GM19455 (cell line): ENCODE data around the gene EYA2.

Experiments
- ATAC-seq: cut with Tn5 transposase; IDR thresholded peaks from one replicate; pipeline ENCODE4 v1.9.1; 2021; ENCODE audit not compliant: unreplicated experiment

The EYA2 gene

DNA sequence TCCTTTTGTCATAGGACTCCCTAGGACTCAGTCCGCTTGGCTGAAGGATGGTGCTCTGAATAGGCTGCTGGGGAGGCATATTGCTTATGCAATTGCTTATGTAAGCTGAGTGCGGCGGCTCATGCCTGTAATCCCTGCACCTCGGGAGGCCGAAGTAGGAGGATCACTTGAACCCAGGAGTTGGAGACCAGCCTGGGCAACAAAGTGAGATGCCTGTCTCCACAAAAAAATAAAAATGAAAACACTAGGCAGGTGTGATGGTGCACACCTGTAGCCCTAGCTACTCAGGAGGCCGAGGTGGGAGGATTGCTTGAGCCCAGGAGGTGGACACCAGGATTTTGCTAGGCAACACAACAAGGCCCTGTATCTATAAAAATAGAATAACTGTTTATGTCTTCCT, 81.3 kb downstream of the EYA2 start:
- ATAC-seq, result no peak

DNA sequence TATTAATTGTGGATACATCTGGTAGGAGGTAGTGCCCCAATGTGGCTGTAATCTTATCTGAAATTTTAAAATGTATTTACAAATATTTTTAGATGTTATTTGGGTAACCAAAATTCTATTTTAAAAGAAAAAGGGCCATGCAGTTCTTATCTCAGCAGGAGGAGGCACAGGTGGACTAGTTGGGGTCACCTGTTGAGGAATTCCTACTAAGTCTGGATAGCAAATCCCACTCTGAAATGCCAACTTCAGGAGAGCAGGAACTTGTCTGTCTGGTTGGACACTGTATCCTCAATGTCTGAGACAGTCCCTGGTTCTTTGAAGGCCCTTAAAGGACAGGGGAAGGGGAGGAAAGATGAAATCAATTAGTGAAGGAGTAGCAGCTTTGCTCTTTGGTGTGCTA, 82.6 kb downstream of the EYA2 start:
- ATAC-seq, result no peak

DNA sequence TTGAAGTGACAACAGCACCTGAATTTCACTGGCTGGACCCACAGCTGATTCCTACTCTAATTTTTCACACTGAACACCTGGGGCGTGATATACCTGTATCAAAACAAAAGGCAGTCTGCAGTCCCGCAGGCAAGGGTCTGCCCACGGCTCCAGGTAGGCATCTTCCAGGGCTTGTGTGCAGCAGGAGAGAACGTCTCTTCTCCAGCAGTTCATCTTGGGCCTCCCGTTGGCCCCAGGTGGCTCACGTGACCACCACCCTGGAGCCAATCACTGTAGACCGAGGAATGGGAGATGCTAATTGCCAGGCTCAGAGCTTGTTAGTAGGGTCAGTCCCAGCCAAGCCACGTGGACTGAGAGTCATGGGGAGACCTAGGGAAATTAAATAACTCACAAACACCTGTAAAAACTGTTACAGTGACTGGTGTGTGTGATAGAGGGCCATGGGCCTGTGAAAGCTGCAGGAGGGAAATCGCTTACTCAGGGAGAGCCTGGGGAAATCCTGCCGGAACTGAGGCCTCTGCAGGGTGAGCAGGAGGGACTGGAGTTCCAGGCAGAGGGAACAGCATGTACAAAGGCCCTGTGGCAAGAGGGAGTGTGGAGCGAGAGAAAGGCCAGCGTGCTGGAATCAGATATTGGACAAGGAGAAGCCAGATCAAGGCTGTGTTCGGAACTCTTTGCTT, 83.4 kb downstream of the EYA2 start:
- no peak for ATAC-seq

DNA sequence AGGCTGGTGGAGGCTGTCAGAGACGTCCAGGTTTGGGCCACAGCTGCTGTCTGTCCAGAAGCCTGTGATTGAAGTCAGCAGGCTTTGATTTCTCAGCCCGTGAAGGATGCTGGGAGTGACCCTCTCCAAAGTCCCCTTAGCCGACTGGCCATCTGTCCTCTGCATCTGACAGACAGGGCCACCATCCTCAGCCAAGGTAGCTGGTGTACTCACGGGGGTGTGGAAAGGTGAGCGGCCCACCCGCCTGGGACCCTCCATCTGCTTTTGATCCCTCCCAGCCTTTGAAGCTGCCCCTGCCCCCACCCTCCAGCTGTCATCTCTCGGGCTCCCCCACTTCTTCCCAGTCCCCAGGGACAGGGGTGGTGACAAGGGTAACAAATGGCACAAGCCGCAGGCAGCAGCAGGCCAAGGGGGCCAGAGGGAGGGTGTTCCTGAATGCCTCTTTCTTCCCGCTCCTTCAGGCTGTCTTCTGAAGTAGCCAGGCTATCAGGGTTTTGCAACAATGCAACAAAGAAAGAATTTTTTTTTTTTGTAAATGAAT, 84.4 kb downstream of the EYA2 start:
- no peak for ATAC-seq

DNA sequence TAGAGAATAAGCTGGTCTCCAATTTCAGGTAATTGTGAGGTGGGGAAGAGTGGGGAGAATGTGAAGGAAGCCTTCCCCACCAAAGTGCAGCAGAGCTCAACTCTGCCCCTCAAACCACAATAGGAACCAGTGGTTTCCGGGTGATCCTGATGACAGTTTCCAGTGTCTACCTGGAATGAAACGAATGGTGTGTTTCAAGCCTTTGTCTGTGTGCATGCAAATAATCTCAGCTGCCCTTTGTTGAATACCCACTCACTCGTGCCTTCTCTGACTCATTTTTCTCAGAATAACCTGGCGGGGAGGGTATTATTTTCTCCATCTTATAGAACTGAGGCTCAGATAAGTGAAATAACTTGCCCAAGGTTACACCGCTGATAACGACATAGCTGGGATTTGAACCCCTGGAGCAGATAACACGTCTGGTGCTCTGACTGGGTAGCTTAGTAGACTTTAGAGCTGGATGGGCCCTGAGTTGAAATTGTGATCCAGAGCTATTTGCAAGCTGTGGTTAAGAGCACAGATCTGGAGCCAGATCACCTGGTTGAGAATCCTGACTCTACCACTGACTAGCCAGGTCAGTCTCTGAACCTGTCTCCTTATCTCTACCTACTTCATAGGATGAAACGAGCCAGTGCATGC, 85.1 kb downstream of the EYA2 start:
- ATAC-seq, result no peak

DNA sequence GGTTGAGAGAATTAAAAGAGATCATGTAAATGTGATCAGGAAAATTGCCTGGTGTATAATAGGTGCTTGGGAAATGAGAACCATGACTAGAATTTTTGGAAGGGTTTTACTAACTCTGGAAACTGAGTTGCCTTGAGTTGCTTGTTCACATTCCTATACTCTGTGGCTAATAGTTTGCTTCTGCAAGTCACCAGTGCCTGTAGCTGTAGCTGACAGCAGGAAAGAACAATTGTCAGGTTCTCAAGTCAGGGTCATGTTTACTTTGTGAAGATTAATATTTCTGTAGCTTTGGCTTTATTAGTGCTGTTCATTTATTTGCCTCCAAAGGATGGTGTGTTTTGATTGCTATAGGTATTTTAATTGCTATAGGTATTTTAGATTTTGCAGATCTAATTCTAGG, 86.5 kb downstream of the EYA2 start:
- no peak for ATAC-seq

DNA sequence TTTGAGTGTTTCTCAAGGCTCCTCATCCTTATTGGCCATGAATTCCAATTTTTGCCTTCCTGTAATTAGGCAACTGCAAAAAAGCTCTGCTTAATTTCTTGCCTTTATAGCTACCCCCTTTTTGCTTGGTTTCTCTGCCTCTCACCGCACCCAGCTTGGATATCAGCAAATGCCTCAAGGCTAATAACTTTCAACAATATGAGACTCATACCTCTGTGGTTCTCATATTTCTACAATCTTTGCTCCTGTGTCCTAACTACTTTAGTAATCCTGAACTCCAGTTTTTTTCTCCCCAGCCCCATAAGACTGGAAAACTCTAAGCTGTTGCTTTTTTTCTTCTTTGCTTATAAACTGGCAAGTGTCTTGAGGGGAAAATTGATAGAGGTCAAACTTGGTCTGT, 88.8 kb downstream of the EYA2 start:
- ATAC-seq, result no peak

DNA sequence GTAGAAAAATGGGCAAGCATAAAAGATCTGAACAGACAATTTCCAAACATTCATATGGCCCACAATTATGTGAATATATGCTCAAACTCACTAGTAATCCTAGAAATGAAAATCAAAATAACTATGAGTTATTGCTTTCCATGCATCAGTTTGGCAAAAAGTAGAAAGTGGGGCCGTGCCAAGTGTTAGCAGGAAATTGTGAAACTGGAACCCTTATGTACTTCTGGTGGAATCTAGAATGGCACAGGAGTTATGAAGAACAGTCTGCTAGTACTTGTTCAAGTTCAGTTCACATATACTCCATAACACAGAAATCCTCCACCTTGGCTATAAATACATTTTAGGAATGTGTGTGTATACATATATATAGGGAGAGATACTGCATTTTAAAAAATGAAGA, 89.8 kb downstream of the EYA2 start:
- no peak for ATAC-seq

DNA sequence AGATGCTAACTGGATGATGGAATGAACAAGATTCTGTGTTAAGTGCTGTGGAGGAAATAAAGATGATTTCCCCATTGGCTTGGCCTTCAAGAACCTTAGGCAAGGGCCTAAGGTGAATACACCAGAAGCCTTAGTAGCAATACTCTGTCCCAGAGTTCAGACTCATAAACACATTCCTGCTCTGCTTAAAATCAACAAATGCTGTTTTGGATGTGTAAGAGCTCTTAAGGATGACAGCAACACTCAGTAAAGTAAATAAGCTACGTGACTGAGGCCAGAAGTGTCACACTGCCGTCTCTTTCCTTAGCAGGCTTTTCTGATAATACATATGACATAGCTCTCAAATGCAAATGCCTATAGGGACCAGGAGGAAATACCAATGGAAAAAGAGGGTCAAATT, 90.6 kb downstream of the EYA2 start:
- ATAC-seq, result no peak

DNA sequence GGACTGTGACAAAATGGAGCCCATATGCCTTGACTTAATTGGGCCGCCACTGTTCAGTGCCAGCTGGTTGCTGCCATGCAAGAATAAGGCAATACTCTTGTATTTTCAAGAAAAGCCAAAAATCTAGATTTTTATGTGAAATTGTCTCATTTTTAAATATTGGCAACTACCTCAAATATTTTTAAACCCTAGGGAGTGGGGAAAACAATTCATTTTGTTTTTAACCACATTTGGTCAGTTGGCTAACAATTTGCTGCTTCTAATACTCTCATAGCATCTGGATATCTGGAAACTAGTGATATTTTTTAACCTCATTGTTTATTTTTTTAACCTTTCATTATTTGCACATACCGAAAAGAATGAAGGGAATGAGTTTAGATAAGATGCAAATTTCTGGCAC, 91.0 kb downstream of the EYA2 start:
- ATAC-seq, result no peak

DNA sequence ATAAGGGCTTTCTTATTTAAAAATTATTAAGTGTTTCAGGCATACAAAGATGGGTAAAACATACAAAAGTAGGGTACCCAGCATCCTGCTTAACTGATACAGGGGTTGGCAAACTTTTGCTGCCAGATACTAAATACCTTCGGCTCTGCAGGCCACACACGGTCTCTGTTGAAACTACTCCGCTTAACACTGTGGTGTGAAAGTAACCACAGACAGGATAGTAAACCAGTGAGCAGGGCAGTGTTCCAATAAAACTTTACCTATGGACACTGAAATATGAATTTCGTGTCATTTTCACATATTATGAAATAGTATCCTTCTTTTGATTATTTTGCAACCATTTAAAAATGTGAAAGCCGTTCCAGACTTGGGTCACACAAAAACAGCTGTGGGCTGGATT, 92.4 kb downstream of the EYA2 start:
- no peak for ATAC-seq

DNA sequence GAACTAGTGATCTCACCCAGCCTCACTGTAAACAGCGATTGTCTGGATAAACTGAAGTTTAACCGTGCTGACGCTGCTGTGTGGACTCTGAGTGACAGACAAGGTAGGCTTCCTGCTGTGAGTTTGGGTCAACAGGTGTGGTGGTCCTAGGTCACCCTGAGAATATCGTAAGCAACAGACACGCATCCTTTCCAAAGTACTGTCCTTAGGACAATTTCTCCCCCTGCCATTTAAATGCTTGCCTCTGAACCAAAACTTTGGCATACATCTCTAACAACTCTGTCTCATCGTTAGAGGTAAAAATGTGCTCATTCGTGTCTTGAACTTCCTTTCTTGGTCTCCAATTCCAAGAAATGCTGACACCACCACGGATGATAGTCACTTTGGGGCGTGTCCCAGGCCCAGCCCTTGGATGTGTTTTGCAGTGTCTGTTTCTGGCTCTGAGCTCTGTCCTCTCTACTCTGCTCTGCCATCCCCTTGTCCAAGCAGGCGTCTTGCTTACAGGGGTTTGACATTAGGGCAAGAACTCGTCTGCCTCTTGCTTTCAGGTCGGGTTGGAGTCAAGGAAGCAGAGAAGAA, 95.5 kb downstream of the EYA2 start:
- no peak for ATAC-seq

DNA sequence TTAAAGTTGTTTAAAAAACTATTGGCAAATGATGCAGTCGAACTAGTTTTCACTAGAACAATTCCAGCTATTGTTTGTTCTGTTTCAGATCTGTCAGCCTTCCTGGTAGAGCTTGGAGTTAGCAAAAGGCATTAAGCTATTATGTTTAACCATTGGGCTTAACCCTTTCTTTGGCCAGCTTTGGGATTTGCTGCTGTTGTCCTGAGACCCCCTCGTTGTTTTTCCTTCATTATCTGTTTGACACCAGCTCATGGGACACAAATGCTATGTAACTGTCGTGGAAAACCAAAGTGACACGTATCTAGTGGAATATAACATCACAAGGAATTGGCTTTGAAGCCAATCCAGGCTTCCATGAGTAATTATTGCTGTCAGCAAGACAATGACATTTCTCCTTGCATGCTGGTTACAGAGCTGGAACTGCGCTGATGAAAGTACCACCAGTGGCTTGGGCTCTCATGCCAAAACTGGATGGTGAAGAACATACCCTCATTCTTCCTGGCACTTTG, 96.0 kb downstream of the EYA2 start:
- ATAC-seq, result no peak

DNA sequence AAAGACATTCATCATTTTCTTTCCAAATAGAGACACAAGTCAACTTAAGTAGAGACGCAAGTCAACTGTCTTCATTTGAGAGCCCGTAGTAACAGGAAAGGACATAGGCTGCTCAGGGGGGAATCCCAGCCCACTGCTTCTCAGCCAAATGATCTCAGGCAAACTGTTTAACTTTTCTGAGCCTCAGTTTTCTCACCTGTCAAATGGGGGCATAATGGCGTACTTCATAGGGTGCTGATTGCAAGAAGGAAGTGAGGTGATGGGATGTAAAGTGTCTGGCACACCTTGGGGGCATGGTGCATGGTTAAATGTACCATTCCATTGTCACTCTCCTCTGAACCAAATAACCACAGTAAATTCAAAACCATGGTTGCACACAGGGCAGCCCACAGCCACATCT, 96.5 kb downstream of the EYA2 start:
- no peak for ATAC-seq

DNA sequence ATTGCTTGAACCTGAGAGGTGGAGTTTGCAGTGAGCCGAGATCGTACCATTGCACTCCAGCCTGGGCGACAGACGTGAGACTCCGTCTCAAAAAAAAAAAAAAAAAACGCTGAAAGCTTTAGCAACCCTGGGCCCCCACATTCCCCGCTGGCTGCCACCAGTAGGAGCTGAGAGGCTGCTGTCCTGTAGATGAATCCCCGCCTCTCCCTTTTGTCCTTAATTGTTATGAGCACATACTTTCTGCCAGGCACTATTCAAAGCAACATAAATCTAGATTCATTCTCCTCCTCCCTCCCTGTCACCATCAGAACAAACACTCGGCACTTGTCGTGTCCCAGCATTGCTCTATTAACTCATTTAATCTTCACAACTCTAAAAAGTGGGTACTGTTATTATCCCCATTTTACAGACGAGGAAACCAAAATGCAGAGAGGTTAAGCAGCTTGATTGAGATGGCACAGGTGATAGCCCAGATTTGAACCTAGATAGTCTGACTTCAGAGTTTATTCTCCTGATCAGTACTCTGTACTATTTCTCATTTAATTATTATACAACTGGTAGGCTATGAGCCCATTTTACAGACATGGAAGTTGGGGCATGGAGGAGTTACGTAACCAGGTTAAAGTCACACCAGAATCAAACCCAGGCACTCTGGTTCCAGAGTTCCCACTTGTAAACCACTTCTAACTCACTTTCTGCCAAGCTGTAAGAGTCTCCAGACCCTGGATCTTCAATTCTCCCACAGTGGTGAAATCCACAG, 97.4 kb downstream of the EYA2 start:
- ATAC-seq, result no peak

DNA sequence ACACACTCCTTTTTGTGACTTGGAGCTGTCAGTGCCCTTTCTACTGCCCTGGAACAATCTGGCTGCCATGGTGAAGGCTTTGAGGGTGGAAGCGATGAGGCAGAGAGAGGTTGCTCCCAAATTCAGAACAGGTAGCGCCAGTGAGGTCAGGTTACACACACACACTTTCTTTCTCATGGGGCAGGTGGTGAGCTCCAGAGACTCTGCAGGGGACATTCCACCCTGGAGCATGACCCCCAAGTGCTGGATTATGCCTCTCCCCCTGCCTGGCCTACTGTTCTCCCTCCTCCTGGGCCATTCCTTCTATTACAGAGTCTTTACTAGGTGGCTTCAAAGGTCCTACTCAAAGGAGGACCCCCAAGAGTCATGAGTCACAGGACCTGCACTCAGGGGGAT, 98.0 kb downstream of the EYA2 start:
- no peak for ATAC-seq

DNA sequence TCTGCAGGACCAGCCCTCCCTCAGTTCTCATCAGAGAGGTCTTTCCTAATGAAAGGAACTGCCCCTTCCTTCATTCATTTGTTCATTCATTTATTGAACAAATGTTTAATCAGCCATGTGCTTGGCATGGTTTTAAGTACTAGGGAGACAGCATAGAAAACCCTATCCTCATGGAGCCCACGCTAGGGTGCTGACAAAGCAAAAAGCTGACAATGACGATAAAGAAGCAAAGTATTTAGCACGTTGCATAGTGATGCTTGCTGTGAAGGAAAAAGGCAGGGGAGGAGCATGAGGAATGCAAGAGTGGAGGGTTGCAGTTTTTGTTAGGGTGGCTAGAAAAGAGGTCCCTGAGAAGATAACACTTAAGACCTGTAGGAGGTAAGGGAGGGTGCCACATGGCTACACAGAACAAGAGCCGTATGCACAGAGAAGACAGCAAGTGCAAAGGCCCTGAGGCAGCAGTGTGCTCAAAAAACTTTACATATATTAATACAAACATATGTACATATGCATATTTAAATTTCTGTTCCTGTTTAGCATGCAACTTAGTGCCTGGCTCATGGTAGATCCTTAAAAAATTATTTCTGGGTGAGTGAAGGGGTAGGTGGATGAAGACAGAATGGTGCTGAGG, 98.9 kb downstream of the EYA2 start:
- no peak for ATAC-seq

DNA sequence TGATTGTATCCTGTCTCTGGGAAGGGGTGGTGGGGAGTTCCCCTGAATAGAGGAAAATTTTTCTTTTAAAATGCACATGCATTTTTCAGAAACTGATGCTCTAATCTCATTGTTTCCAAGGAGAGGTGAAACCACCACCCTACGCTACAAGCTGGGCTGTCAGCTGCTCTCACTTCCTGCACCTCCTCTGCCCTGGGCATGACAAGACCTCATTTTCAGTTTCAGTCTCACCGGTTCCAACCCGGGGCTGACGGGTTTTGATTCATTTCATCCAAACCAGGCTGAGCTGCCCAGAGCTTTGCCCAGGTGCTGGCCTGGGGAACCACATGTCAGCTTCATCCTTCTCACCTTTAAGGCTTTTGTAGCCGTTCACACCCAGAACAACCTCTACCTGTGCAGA, 99.7 kb downstream of the EYA2 start:
- peak; percentile 80 for ATAC-seq

DNA sequence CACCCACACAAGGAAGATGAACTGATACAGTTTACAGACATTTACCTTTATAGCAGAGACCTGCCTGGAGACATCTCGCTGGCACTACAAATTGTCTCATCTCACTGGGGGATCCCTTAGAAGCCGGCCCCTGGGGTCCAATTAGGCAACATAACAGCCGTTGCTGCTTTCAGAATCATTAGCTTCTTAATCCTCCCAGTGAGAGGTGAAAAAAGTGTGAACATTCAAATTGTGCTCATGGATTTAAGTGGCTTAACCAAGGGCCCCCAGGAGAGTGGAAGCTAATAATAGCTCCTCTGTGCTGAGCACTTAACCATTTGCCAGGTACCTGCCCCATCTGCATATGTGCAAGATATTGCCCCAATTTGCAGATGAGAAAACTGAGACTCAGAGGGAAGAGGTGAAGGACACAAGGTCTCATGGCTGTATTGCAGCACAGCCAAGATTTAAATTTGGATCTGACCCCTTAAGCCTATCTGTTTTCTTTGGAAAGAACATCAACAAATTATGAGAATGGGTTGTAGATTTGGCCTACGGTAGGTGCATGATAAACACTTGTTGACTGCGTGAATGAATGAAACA, 101.0 kb downstream of the EYA2 start:
- no peak for ATAC-seq

DNA sequence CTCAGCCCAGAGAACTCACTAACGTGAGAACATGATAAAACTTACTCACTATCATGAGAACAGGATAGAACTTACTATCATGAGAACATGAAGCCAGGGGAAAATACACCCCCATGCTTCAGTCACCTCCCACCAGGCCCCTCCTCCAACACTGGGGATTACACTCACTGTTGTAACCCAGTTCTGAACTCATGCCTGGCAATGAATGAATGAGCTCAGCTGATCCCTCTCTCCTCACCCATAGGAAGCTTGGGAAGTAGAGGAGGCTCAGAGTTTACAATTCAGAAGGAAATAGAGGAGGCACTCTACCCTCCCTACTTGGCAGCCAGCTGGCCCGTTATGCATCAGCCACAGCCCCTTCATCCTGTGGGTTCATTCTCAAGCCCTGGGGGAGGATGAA, 102.5 kb downstream of the EYA2 start:
- no peak for ATAC-seq
